ENCODE measurements around the gene IFITM10.

DNA sequence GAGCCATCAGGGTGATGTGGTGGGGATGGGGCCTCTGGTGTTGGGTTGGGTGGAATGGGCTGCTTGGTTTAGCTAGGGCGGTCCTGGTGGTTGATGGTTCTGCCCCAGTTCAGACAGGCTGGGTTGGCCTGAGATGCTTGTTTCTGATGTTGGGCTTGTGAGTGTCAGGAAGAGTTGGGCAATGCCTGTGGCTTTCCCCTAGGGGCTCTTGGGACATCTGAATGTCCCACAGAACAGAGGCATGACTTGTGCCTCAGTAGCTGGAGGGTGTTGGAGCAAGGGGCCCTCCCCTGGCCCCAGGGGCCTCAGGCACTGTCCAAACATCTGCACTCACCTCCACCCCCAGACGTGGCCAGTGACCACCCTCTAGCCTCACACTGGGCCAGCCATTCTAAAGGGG lies 27.3 kb upstream of the IFITM10 start:
- no peak for TF ChIP-seq GATA2 (IDR thresholded peaks at IDR 0.05; ENCODE audit: low read depth, low read length)
- no peak for TF ChIP-seq GATA3 (IDR thresholded peaks at IDR 0.05; ENCODE audit: low read depth, low read length)
